ENCODE results near the gene ZNF223.

The ZNF223 gene

GRCh38 chr19:44071824-44072542 lies 20.1 kb downstream of the ZNF223 start, which contains the start of gene ZNF284:
Gene ZNF284, plus strand, starts transcription at chr19:44072159. Its CDS starts 4,231 bp downstream, at chr19:44076390.
- peak; percentile 89 to 91 (median 91) for DNase-seq

- DNase-seq: peak in 2 of 3 donors; percentile 6 to 13
These were observed 20.9 kb downstream of the ZNF223 start for GRCh38 chr19:44072543-44073401.

- DNase-seq: no peak
These were observed 24.5 kb downstream of the ZNF223 start for GRCh38 chr19:44076325-44076724.

GRCh38 chr19:44092108-44092507 lies 40.3 kb downstream of the ZNF223 start:
- no peak for DNase-seq

DNA sequence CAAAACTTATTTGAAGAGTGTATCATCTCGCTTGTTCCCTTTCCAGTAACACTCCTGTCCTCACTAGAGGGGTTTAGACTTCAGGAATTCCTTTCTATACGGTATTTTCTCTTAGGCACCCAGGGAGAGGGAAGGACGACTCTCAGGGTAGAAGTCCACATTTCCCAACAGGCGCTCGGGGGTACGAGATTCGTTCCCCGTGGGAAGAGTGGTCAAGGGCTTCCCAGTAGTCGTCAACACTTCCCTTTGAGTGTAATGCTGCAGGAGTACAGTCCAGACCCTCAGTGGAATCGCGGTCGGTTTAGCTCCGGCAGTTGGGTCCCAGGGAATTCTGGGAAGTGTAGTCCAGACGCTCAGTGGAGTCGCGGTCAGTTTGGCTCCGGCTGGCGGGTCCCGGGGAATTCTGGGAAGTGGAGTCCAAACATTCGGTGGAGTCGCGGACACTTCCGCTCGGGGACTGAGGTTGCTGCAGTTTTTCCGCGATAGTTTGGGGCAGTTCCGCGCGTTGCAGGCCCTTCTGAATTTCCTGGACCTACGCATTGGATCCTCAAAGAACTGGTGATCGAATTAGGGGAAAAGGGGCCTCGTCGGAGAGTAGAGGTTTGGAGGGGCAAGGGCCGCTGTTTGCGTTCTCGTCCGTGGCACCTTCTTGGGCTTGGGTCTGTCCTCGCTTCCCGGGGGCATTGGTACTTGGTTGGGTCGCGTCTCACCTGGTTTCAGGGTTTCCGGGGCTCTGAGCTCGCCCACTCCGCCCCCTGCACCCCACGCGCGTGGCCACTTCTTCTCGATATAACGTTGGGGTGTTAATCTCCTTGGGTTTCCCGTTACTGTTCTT lies 42.3 kb downstream of the ZNF223 start, which contains the start of gene ZNF224:
TSS of gene ZNF224 (plus strand) at position 431 of the 835 bp plus-strand sequence. CDS start 3,513 bp downstream, outside the sequence.
- DNase-seq: peak; percentile 94 to 95 (median 95)

GRCh38 chr19:44107751-44108150 lies 55.9 kb downstream of the ZNF223 start:
- no peak for DNase-seq

DNA sequence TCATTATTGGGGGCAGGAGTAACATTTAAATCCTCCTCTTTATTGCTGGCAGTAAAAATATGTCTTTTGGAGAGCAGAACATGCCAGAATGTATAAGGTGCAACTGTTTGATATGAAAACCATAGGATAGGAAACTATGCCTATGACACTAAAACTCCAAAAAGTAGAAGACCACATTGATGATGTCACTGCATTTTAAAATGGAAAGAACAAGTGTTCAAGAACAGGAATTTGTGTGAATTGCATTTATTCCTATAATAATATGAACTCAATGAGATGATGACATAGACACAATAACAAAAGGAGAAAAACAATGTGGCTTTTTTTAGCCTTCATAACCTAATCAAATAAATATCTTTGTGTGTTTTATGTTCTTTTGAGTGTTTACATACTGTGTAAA lies 57.6 kb downstream of the ZNF223 start:
- DNase-seq: no peak

DNA sequence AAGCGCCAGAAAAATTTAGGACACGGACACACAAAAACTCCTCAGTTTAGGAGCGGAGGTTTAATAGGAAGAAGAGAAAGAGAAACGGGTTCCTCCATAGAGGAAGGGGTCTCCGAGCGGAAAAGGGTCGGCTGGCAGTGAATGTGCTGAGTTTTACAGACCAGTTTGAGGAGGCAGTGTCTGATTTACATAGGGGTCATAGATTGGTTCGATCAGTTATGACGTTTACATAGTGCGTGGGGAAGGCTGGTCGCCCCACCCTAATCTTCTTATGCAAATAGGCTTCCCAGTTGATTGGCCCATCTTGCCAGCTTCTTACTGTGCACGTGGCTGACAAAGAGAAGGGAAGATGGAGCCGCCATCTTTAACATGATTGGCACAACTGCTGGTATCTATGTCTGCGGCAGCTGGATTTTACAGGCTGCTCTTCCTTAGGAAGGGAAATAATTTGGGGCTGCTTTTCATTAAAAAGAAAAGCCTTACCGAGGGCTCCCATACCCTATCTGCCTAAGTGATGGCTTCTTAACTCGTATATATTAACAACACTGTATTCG lies 60.2 kb downstream of the ZNF223 start:
- DNase-seq: peak; percentile 21 to 56 (median 44)

DNA sequence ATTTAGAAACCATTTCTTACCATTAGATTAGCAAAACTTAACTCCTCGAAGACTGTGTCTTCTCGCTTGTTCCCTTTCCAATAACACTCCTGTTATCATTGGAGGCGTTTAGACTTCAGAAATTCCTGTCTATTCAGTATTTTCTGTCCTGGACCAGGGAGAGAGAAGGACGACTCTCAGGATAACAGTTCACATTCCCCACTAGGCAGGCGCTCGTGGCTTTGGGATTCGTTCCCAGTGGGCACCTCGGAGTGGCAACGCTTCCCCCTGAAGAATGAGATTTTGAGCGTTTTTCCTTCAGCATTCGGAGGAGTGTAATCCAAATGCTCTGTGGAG lies 60.9 kb downstream of the ZNF223 start:
- no peak for DNase-seq

DNA sequence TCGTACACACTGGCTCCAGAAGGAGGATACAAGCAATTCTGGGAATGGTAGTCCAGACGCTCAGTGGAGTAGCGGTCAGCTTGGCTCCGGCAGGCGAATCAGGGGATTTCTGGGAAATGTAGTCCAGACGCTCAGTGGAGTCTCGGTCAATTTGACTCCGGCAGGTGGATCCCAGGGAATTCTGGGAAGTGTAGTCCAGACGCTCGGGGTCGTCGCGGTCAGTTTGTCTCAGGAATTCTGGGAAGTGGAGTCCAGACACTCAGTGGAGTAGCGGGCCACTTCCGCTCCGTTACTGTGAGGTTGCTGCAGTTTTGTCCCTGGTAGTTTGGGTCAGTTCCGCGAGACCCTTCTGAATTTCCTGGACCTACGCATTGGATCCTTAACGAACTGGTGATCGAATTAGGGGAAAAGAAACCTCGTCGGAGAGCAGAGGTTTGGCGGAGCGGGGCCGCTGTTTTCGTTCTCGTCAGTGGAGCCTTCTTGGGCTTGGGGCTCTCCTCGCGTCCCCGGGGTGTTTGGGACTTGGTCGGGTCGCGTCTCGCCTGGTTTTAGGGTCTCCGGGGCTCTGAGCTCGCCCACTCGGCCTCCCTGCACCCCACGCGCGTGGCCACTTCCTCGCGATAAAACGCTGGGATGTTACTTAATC lies 61.4 kb downstream of the ZNF223 start, which contains the start of gene ZNF225:
TSS of gene ZNF225 (plus strand) at position 262 of the 646 bp plus-strand sequence. CDS start 2,429 bp downstream, outside the sequence.
- DNase-seq: peak; percentile 96 to 99 (median 98)

GRCh38 chr19:44113784-44114390 lies 62.1 kb downstream of the ZNF223 start:
- DNase-seq: no peak

All from suppressor macrophage treated with lipopolysaccharide for 1 hour (primary cell).